ENCODE measurements around the gene CBFA2T3. TPM values are rescaled to one million over a fixed set of nuclear protein-coding genes. Genes with fewer than 3 reads are reported as not detected.

Gene CBFA2T3
- total RNA-seq, 1 donor from 2014 or later = 10.1 TPM

GRCh38 chr16:88967830-88968588 lies 9.0 kb downstream of the CBFA2T3 start:
- DNase-seq (ENCODE audit: low spot score in 2 of 2, unreplicated experiment in 2 of 2) = no peak
- H3K4me3 Mint-ChIP-seq = no peak overlapping the region
- H3K27ac Mint-ChIP-seq = no peak overlapping the region
- no peaks in the 10 kb centered on the region for H3K4me1 Mint-ChIP-seq
- no peaks in the 10 kb centered on the region for H3K36me3 Mint-ChIP-seq
- TF ChIP-seq, protein P1, sequence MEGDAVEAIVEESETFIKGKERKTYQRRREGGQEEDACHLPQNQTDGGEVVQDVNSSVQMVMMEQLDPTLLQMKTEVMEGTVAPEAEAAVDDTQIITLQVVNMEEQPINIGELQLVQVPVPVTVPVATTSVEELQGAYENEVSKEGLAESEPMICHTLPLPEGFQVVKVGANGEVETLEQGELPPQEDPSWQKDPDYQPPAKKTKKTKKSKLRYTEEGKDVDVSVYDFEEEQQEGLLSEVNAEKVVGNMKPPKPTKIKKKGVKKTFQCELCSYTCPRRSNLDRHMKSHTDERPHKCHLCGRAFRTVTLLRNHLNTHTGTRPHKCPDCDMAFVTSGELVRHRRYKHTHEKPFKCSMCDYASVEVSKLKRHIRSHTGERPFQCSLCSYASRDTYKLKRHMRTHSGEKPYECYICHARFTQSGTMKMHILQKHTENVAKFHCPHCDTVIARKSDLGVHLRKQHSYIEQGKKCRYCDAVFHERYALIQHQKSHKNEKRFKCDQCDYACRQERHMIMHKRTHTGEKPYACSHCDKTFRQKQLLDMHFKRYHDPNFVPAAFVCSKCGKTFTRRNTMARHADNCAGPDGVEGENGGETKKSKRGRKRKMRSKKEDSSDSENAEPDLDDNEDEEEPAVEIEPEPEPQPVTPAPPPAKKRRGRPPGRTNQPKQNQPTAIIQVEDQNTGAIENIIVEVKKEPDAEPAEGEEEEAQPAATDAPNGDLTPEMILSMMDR (IDR thresholded peaks at IDR 0.05; ENCODE audit: unreplicated experiment) = no peak
- peaks cover 21% of the 10 kb centered on the region for H3K27me3 Mint-ChIP-seq (ENCODE audit: low read depth)
- no peaks in the 10 kb centered on the region for H3K9me3 Mint-ChIP-seq

GRCh38 chr16:88966986-88967829 lies 9.8 kb downstream of the CBFA2T3 start:
- Mint-ChIP-seq H3K36me3 (no peaks in the 10 kb centered on the region), H3K4me1 (no peaks in the 10 kb centered on the region), H3K4me3 (no peak overlapping the region), H3K9me3 (no peaks in the 10 kb centered on the region), H3K27ac (no peak overlapping the region), H3K27me3 (ENCODE audit: low read depth) (peaks cover 21% of the 10 kb centered on the region)
- TF ChIP-seq, protein P1 (IDR thresholded peaks at IDR 0.05; ENCODE audit: unreplicated experiment) = no peak
- DNase-seq (ENCODE audit: low spot score in 2 of 2, unreplicated experiment in 2 of 2) = no peak

DNA sequence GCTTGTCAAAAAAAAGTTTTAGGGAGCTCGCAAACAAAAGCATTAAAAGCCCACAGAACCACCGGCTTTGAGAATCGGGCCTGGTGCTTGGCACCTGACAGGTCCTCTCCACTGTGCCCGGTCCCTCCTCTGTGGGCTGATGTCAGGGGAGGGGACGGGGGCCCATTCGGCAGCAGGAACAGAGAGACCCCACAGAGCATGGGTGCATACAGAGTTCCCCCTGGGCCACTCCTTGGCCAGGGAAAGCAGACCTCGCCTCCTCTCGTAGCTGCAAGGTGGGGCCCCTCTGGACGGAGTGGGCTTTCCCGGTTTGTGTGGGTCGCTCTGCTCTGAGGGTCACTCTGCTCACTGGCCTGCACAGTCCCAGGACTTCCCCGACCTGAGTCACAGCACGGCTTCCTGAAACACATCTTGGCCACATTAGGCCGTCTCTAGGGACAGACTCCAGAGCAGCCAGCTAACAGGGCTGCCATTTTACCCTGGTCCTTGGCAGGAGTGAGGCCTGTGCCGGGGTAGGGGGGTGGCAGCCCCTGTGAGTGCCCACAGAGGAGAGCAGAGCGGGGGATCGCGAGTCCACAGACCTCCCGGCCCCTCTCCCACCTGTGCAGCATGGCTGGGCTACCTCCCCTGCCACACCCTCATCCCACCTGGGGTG lies 11.1 kb downstream of the CBFA2T3 start:
- peaks cover 29% of the 10 kb centered on the region for H3K27me3 Mint-ChIP-seq (ENCODE audit: low read depth)
- TF ChIP-seq, protein P1 (IDR thresholded peaks at IDR 0.05; ENCODE audit: unreplicated experiment) = no peak
- no peaks in the 10 kb centered on the region for H3K4me1 Mint-ChIP-seq
- H3K27ac Mint-ChIP-seq = no peak overlapping the region
- no peaks in the 10 kb centered on the region for H3K36me3 Mint-ChIP-seq
- no peak for DNase-seq (ENCODE audit: low spot score in 2 of 2, unreplicated experiment in 2 of 2)
- H3K4me3 Mint-ChIP-seq = no peak overlapping the region
- H3K9me3 Mint-ChIP-seq = no peaks in the 10 kb centered on the region

DNA sequence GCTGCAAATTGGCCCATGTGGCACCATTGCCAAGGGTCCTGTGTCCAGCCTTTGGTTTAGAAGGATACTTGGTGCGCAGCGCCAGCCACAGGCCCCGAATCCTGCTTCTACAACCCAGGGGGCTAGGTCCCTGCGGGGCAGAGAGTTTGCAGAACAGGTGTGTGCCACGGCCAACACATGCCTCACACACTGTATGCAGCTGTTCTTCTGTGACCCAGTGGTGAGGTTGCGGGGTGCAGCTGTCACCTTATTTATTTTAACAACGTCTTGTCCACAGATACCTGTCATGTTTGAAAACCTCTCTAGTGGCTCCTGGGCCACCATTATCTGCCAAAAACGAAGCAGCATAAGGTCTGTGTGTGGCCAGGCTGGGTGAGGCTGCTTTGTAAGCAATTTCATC lies 11.6 kb downstream of the CBFA2T3 start:
- DNase-seq (ENCODE audit: low spot score in 2 of 2, unreplicated experiment in 2 of 2) = no peak
- no peaks in the 10 kb centered on the region for H3K4me1 Mint-ChIP-seq
- H3K36me3 Mint-ChIP-seq = no peaks in the 10 kb centered on the region
- TF ChIP-seq, protein P1 (IDR thresholded peaks at IDR 0.05; ENCODE audit: unreplicated experiment) = no peak
- no peak overlapping the region for H3K27ac Mint-ChIP-seq
- H3K4me3 Mint-ChIP-seq = no peak overlapping the region
- H3K9me3 Mint-ChIP-seq = no peaks in the 10 kb centered on the region
- peaks cover 32% of the 10 kb centered on the region for H3K27me3 Mint-ChIP-seq (ENCODE audit: low read depth)

GRCh38 chr16:88964636-88965035 lies 12.4 kb downstream of the CBFA2T3 start:
- no peak overlapping the region for H3K27ac Mint-ChIP-seq
- peaks cover 36% of the 10 kb centered on the region for H3K27me3 Mint-ChIP-seq (ENCODE audit: low read depth)
- DNase-seq (ENCODE audit: low spot score in 2 of 2, unreplicated experiment in 2 of 2) = no peak
- H3K4me3 Mint-ChIP-seq = no peak overlapping the region
- TF ChIP-seq, protein P1 (IDR thresholded peaks at IDR 0.05; ENCODE audit: unreplicated experiment) = no peak
- H3K4me1 Mint-ChIP-seq = no peaks in the 10 kb centered on the region
- no peaks in the 10 kb centered on the region for H3K36me3 Mint-ChIP-seq
- H3K9me3 Mint-ChIP-seq = no peaks in the 10 kb centered on the region
